Right lobe of liver (tissue), 6 donors: ENCODE results near the gene KLF13. TPM values are rescaled to one million over a fixed set of nuclear protein-coding genes. Genes with fewer than 3 reads are reported as not detected.
A peak's percentile ranks its signal among the peaks of the same experiment; 100 is the strongest.

Source experiments
- ATAC-seq, 4 donors: fragments of 200-7000 bp; cut with Tn5 transposase; one replicate each; pipeline ENCODE4 v1.9.1; 2020; ENCODE audit warnings: mild to moderate bottlenecking in 4 of 4, moderate library complexity in 4 of 4
- DNase-seq, 3 donors: peaks; one replicate each; pipeline ENCODE4 v3.0.0-alpha.2; 2020
- H3K27ac ChIP-seq, 3 donors: fragments of 200-600 bp; one replicate each; pipeline ENCODE4 v1.8.0; 2022
- H3K27me3 ChIP-seq, 2 donors: fragments of 200-600 bp; one replicate each; pipeline ENCODE4 v1.8.0; 2022
- H3K36me3 ChIP-seq, 4 donors: fragments of 200-600 bp; sonication (generic) in 1 of 4; one replicate each; pipeline versions ENCODE4 v1.5.1 to v1.8.0; 2017 to 2022; ENCODE audit warnings: control low read depth in 1 of 4
- H3K4me1 ChIP-seq, 4 donors: fragments of 200-600 bp; sonication (generic) in 1 of 4; one replicate each; pipeline versions ENCODE4 v1.5.1 to v1.8.0; 2017 to 2022; ENCODE audit warnings: control low read depth in 1 of 4
- H3K4me3 ChIP-seq, 3 donors: fragments of 200-600 bp; one replicate each; pipeline ENCODE4 v1.8.0; 2022
- H3K9me3 ChIP-seq, 4 donors: fragments of 200-600 bp; sonication (generic) in 1 of 4; one replicate each; pipeline versions ENCODE4 v1.5.1 to v1.8.0; 2017 to 2022; ENCODE audit warnings: control low read depth in 1 of 4
- POLR2A ChIP-seq: fragments of 450-650 bp; IDR thresholded peaks from one replicate; pipeline ENCODE4 v1.6.1; 2017; ENCODE audit warnings: antibody characterized with exemption, mild to moderate bottlenecking
- WGBS: methylation state at CpG from one replicate; pipeline ENCODE4 v1.1.6; 2018; ENCODE audit warnings: low coverage, low lambda C conversion rate; ENCODE audit not compliant: insufficient coverage; ENCODE audit errors: missing lambda C conversion rate; 5-methylcytosine and 5-hydroxymethylcytosine counted together
- intact Hi-C, 2 donors: fragments of 100-400 bp; cut with DNase I; formaldehyde crosslinking; loops; one replicate each; pipeline versions ENCODE4 v1.11.2 to v1.14.1; 2022
- total RNA-seq, 6 experiments: library from RNA; depleted of rRNA in 2 of 6; stranded (reverse); fragments of >200 nt in 2 of 6; fragmentation: NEBNext Ultra II Directional in 3 of 6; extraction: Animal tissue kit (Norgen Biotek cat#: 25700) in 3 of 6; gene quantifications; one replicate each; pipeline versions ENCODE4 v1.1.0 to v1.2.4, GENCODE V29; 2016 to 2023
- TF ChIP-seq, protein P1 (sequence below), 4 donors: fragments of 200-600 bp in 3 of 4; fragments of 450-650 bp in 1 of 4; IDR thresholded peaks; one replicate each; pipeline versions ENCODE4 v1.5.1 to v1.8.0; 2016 to 2022; ENCODE audit warnings: antibody characterized with exemption in 4 of 4, mild to moderate bottlenecking in 2 of 4
- donor health status: DM: no; HTN: yes; CAD: no.
- donor health status: DM: no; HTN: no; CAD: no.
- donor health status: DM: no; HTN: no; CAD: no.
- donor health status: DM: no; HTN: yes; CAD: no.
- donor health status: DM: no; HTN: yes; CAD: no.

Gene KLF13
- total RNA-seq, 6 experiments from 2014 or later, result 22.7 to 66.2 (median 28.5) TPM

GRCh38 chr15:31292391-31293015 lies 34.1 kb upstream of the KLF13 start:
- TF ChIP-seq, protein P1, sequence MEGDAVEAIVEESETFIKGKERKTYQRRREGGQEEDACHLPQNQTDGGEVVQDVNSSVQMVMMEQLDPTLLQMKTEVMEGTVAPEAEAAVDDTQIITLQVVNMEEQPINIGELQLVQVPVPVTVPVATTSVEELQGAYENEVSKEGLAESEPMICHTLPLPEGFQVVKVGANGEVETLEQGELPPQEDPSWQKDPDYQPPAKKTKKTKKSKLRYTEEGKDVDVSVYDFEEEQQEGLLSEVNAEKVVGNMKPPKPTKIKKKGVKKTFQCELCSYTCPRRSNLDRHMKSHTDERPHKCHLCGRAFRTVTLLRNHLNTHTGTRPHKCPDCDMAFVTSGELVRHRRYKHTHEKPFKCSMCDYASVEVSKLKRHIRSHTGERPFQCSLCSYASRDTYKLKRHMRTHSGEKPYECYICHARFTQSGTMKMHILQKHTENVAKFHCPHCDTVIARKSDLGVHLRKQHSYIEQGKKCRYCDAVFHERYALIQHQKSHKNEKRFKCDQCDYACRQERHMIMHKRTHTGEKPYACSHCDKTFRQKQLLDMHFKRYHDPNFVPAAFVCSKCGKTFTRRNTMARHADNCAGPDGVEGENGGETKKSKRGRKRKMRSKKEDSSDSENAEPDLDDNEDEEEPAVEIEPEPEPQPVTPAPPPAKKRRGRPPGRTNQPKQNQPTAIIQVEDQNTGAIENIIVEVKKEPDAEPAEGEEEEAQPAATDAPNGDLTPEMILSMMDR (IDR thresholded peaks at IDR 0.05), result no peak
- TF ChIP-seq POLR2A, result no peak
- intact Hi-C loops, result no loop called here
- H3K4me1 ChIP-seq, result peaks cover 0 to 40% (median 12%) of the 10 kb centered on the region in 4 donors
- no CpG with 5 or more reads among the region's 3 CpGs for WGBS
- no peak overlapping the region for H3K27ac ChIP-seq
- no peaks in the 10 kb centered on the region for H3K36me3 ChIP-seq
- H3K9me3 ChIP-seq, result no peaks in the 10 kb centered on the region
- ATAC-seq (no peak), DNase-seq (peak in 2 of 3 donors; percentile 18 to 44)
- H3K4me3 ChIP-seq, result no peak overlapping the region
- H3K27me3 ChIP-seq, result no peaks in the 10 kb centered on the region

GRCh38 chr15:31293655-31294054 lies 33.0 kb upstream of the KLF13 start:
- Histone ChIP-seq H3K4me1 (peaks cover 0 to 48% (median 17%) of the 10 kb centered on the region in 4 donors), H3K9me3 (no peaks in the 10 kb centered on the region), H3K4me3 (no peak overlapping the region), H3K36me3 (no peaks in the 10 kb centered on the region), H3K27me3 (no peaks in the 10 kb centered on the region), H3K27ac (no peak overlapping the region)
- ATAC-seq (peak in 1 of 4 donors; percentile 2), DNase-seq (no peak)
- no peak for TF ChIP-seq POLR2A
- TF ChIP-seq, protein P1 (IDR thresholded peaks at IDR 0.05), result no peak
- intact Hi-C loops, result no loop called here
- 62% methylated on average over 3 of the region's 3 CpGs for WGBS

GRCh38 chr15:31294067-31294466 lies 32.6 kb upstream of the KLF13 start:
- DNase-seq (peak in 1 of 3 donors; percentile 37), ATAC-seq (no peak)
- Histone ChIP-seq H3K27me3 (no peaks in the 10 kb centered on the region), H3K36me3 (no peaks in the 10 kb centered on the region), H3K4me3 (no peak overlapping the region), H3K4me1 (peaks cover 0 to 48% (median 17%) of the 10 kb centered on the region in 4 donors), H3K9me3 (no peaks in the 10 kb centered on the region), H3K27ac (no peak overlapping the region)
- WGBS, result 100% methylated on average over 1 of the region's 2 CpGs
- intact Hi-C loops, result no loop called here
- no peak for TF ChIP-seq POLR2A

- H3K9me3 ChIP-seq, result no peaks in the 10 kb centered on the region
- intact Hi-C loops, result no loop called here
- TF ChIP-seq, protein P1 (IDR thresholded peaks at IDR 0.05), result no peak
- no peak for TF ChIP-seq POLR2A
- 50% methylated on average over 8 of the region's 8 CpGs for WGBS
- peak overlapping the region in 1 of 3 donors; percentile 13 for H3K4me3 ChIP-seq
- H3K36me3 ChIP-seq, result no peaks in the 10 kb centered on the region
- DNase-seq, result peak; percentile 28 to 70 (median 51)
- H3K27ac ChIP-seq, result peak overlapping the region in 2 of 3 donors; percentile 41 to 89
- ATAC-seq, result peak; percentile 5 to 27 (median 16)
- H3K27me3 ChIP-seq, result no peaks in the 10 kb centered on the region
- H3K4me1 ChIP-seq, result peaks cover 0 to 59% (median 22%) of the 10 kb centered on the region in 4 donors
Measured at GRCh38 chr15:31295658-31296057, 31.0 kb upstream of the KLF13 start.

- peak in 1 of 3 donors; percentile 21 for DNase-seq
- H3K9me3 ChIP-seq, result no peaks in the 10 kb centered on the region
- intact Hi-C loops, result no loop called here
- H3K27me3 ChIP-seq, result no peaks in the 10 kb centered on the region
- H3K36me3 ChIP-seq, result no peaks in the 10 kb centered on the region
- peak overlapping the region in 1 of 3 donors; percentile 13 for H3K4me3 ChIP-seq
- peaks cover 0 to 63% (median 23%) of the 10 kb centered on the region in 4 donors for H3K4me1 ChIP-seq
- WGBS, result 29% methylated on average over 3 of the region's 3 CpGs
- ATAC-seq, result peak in 3 of 4 donors; percentile 0 to 15 (median 2)
- H3K27ac ChIP-seq, result peak overlapping the region in 2 of 3 donors; percentile 41 to 89
- no peak for TF ChIP-seq POLR2A
- TF ChIP-seq, protein P1 (IDR thresholded peaks at IDR 0.05), result no peak
Measured at GRCh38 chr15:31296219-31296645, 30.4 kb upstream of the KLF13 start.
